GM19043 (cell line): ENCODE measurements around the gene USP32.
"Not testable (repeated sequence)": the region's sequence is repeated elsewhere in the genome, so short reads cannot be mapped to it uniquely, and the experiment has no call there.

ENCODE experiments used
- ATAC-seq: cut with Tn5 transposase; IDR thresholded peaks from one replicate; pipeline ENCODE4 v1.9.1; 2021; ENCODE audit warnings: low read depth; ENCODE audit not compliant: unreplicated experiment

The USP32 gene

GRCh38 chr17:60381958-60382357 is 10.0 kb downstream of the USP32 start:
- ATAC-seq, result no peak

- ATAC-seq, result not testable (repeated sequence)
Measured at GRCh38 chr17:60379461-60379860, 12.5 kb downstream of the USP32 start.

GRCh38 chr17:60378187-60378586 is 13.7 kb downstream of the USP32 start:
- not testable (repeated sequence) for ATAC-seq

GRCh38 chr17:60372790-60373483 is 19.0 kb downstream of the USP32 start:
- no peak for ATAC-seq

- ATAC-seq, result no peak
Measured at GRCh38 chr17:60371818-60372510, 20.0 kb downstream of the USP32 start.

GRCh38 chr17:60371416-60371815 is 20.5 kb downstream of the USP32 start:
- no peak for ATAC-seq

- no peak for ATAC-seq
Measured at GRCh38 chr17:60369727-60370126, 22.2 kb downstream of the USP32 start.

GRCh38 chr17:60363700-60364405 is 28.1 kb downstream of the USP32 start:
- no peak for ATAC-seq

GRCh38 chr17:60362329-60362728 is 29.6 kb downstream of the USP32 start:
- no peak for ATAC-seq

DNA sequence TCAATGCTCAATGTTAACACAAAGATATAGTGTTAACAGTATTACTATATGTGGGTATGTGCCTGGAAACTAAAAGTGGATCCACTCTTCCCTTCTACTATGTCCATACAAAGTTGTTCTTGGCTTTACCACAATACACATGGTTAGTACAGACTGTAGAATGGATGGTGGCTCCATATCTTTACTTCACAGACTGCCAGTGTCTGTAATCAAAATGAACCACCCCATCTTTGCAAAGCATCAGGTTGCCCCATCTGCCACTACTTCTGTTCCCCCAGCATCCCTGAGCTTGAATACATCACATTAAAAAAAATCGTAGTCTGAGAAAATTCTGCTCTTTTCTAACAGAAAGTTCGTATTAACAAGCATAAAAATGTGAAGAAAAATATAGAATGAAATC is 30.0 kb downstream of the USP32 start:
- no peak for ATAC-seq

GRCh38 chr17:60359415-60359814 is 32.5 kb downstream of the USP32 start:
- ATAC-seq, result no peak

GRCh38 chr17:60358606-60359225 is 33.2 kb downstream of the USP32 start:
- no peak for ATAC-seq

DNA sequence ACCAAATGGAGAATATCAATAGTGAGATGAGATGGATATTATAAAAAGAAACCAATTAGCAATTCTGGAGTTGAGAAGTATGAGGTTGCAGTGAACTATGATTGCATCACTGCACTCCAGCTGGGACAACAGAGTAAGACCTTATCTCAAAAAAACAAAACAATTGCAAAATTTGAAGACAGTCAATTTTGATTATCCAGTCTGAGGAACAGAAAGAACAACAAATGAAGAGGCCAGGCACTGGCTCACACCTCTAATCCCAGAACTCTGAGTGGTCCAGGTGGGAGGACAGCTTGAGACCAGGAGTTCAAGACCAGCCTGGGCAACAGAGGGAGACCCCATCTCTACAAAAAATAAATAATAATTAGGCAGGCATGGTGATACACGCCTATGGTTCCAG is 35.0 kb downstream of the USP32 start:
- ATAC-seq, result no peak

GRCh38 chr17:60355663-60356594 is 36.0 kb downstream of the USP32 start:
- no peak for ATAC-seq

GRCh38 chr17:60354223-60354622 is 37.7 kb downstream of the USP32 start:
- no peak for ATAC-seq

DNA sequence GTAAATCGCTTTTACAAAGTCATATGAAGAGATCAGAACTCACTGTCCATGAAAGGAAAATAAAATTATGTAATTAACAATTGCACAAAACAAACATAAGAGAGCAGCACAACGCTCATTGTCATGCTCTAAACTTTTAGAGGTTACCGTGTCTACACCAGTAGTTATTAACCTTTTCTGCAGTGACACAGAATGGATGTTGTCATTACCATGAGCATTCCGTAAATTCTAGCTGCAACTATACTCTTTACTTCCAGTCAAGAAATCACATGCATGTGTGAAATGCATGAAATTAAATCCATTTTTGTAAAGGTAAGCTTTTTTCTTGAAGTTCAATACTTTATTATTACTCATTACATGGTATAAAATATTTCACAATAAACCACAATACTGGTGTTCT is 38.2 kb downstream of the USP32 start:
- no peak for ATAC-seq

DNA sequence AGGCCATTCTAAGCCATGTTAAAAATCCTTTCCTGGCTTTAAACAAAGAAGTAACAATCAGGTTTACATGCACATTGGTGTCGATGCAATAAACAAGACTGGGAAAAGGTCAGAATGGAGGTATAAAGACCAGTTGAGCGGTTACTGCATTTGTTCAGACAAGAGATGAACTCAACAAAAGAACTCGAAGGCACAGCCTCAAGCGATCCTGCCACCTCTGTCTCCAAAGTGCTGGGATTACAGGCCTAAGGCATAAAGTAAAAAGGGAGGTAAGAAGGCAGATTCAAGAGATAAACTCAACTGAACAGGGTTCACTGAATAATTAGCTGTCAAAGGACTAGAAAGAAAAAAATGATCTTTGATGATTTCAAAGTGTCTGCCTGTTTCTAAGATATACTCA is 39.4 kb downstream of the USP32 start:
- ATAC-seq, result no peak

DNA sequence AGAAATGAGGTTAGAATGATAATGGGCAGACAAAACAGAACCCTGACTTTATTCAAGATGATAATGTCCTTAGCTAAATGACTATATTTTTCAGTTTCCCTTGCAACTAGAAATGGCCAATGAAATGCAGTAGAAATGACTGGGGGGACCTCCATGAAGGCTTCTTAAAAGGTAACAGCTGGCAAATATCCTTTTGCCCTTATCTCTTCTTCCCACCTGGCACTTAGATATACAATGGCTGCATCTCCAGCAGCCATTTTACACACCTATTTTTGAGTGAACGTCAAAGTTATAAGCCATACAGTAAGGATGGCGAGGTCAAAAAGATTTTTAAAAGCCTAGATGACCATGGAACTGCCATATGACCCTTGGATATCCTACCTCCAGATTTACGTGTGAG is 39.9 kb downstream of the USP32 start:
- no peak for ATAC-seq

- no peak for ATAC-seq
Measured at GRCh38 chr17:60351012-60351695, 40.8 kb downstream of the USP32 start.

DNA sequence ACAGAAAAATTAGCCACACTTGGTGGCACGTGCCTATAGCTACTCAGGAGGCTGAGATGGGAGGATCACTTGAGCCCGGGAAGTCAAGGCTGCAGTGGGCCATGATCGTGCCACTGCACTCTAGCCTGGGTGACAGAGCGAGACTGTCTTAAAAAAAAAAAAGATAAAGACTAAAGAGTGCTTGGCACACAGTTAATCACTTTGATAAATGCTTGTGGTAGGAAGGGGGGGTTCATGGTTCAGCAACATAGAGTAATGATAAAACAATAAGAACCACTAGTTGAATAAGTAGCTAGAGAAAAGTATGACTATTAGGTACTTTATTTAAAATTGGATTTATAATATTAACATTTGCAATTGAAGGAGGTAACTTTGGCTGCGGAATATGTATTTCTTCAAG is 43.3 kb downstream of the USP32 start:
- ATAC-seq, result no peak
